NCI-H128 (cell line): Measurements from ENCODE around the gene SPATA2L.
"Not testable (repeated sequence)": the region's sequence is repeated elsewhere in the genome, so short reads cannot be mapped to it uniquely, and the experiment has no call there.

Source experiments
- DNase-seq: peaks from one replicate; lab custom pipeline; 2025; ENCODE audit not compliant: unreplicated experiment; lab: John Stamatoyannopoulos, UW

SPATA2L gene

DNA sequence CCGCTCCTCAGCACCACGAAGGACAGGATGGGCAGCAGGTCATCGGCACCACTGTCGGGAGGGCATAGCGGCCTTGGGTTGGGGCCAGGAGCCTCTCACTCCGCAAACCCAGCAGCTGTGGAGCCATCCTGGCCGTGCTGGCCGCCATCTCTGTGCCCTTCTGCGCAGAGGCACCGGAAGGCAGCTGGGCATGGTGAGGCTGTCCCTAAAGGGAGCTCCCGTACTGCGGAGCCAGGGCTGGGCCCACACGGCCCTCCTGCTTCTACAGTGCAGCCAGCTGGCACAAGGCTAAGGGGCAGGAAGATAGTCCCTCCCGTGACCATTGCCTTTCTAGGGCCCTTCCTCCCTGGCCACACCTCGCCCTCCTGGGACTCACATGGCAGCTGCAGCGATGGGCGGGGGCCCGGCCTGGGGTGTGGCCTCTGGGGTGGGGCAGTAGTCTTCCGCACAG lies 7.0 kb upstream of the SPATA2L start:
- DNase-seq = no peak

DNA sequence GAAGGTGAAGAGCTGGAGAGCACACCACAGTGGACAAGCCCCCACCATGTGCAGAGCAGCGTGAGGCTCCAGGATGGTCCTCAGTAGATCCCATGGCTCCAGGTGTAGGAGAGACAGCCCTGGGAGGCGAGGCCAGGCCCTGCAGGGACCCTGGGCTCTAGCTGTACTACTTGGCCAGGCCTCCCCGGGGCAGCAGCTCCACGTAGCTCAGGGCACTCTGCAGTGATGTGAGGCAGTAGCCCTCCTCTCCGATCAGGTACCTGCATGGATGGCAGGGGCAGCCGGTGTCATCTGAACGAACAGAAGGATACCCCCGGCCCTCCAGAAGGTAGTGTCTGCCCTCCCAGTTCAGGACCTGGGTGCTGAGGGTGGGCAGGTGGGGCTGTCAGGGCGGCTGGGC lies 6.2 kb upstream of the SPATA2L start:
- DNase-seq = no peak

GRCh38 chr16:89706518-89707260 lies 5.2 kb upstream of the SPATA2L start:
- DNase-seq = no peak

GRCh38 chr16:89705006-89705405 lies 3.5 kb upstream of the SPATA2L start:
- no peak for DNase-seq

- no peak for DNase-seq
Observed at GRCh38 chr16:89704281-89704680, 2.8 kb upstream of the SPATA2L start.

DNA sequence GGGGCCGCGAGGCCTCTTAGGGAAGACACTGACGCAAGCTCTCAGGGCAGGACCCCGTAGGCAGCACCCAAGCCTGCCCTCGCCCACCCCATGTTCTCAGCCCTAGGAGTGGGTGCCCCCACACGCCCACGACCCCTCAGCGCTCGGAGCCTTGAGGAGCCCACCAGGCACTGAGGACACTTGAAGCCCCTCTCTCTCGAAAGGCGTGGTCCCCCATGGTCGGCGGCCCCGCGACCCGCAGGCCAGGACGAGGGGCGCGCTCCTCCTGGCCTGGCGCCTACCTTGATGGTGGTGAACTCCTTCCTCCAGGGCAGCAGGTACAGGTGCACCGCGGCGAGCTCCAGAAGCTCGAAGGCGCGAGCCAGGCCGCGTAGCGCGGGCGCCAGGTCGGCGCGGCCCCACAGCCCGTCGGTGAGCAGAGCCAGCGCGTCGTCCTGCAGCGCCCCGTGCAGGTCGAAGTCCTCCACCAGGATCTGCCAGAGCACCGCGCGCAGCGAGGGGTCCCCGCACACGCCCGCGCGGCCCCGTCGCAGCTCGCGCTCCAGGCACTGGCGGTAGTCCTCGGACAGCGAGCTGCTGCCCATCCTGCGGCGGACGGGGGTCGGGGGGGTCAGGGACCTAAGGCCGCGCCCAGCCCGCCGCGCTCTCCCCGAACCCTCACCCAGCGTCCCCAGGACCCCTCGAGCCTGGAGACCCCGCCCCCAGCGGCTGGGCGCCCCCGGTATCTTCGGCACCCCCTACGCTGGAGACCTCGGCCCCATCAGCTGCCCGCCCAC lies 668 bp downstream of the SPATA2L start:
- peak; percentile 47 for DNase-seq

GRCh38 chr16:89700100-89700648 lies 1.3 kb downstream of the SPATA2L start:
- peak; percentile 85 for DNase-seq

- DNase-seq = not testable (repeated sequence)
Observed at GRCh38 chr16:89699629-89700099, 1.8 kb downstream of the SPATA2L start.

GRCh38 chr16:89698717-89699116 lies 2.8 kb downstream of the SPATA2L start:
- DNase-seq = not testable (repeated sequence)

GRCh38 chr16:89697616-89698331 lies 3.7 kb downstream of the SPATA2L start:
- no peak for DNase-seq

- no peak for DNase-seq
Observed at GRCh38 chr16:89697161-89697615, 4.3 kb downstream of the SPATA2L start.

GRCh38 chr16:89696670-89697128 lies 4.8 kb downstream of the SPATA2L start:
- DNase-seq = no peak

DNA sequence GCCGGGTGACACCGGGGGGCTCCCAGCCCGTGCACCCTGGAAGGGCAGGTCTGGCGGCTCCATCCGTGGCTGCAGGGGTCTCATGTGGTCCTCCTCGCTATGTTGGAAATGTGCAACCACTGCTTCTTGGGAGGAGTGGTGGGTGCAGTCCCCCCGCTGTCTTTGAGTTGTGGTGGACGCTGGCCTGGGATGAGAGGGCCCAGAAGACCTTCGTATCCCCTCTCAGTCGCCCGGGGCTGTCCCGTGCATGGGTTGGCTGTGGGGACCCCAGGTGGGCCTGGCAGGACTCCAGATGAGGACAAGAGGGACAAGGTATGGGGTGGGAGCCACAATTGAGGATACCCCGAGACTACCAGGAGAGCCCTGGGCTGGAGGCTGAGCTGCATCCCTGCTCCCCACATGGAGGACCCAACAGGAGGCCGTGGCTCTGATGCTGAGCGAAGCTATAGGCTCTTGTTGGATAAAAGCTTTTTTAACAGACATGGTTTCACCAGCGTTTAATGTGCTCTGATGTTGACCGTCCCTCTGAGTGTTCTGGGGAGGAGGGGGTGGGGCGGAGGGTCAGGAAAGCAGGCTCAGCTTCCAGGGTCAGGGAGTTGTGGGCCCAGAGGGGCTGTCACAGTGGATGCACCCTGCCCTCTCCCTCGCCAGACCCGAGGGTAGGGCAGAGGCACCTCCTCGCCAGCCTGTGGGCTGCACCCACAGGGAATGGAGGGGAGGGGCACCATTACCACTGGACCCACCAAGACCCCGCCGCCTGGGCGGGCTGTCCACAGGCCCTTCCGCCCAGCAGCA lies 5.4 kb downstream of the SPATA2L start:
- no peak for DNase-seq

GRCh38 chr16:89695086-89695874 lies 6.2 kb downstream of the SPATA2L start:
- DNase-seq = no peak

DNA sequence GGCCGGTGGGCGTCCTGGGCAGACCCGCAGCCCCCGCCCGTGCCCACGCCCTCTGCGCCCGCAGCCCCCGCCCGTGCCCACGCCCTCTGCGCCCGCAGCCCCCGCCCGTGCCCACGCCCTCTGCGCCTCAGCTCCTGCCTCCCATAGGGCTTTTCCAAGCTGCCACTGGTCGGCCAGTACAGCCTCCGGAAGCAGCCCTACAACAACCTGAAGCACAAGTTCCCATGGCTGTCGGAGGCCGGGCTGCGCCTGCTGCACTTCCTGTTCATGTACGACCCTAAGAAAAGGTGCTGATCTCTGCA lies 6.8 kb downstream of the SPATA2L start:
- not testable (repeated sequence) for DNase-seq

- DNase-seq = no peak
Observed at GRCh38 chr16:89693931-89694783, 7.3 kb downstream of the SPATA2L start.

GRCh38 chr16:89693289-89693731 lies 8.2 kb downstream of the SPATA2L start:
- DNase-seq = no peak

- no peak for DNase-seq
Observed at GRCh38 chr16:89691986-89692569, 9.4 kb downstream of the SPATA2L start.
